HS-5 (cell line): ENCODE results near the gene SALL4.
"Not testable (repeated sequence)": the region's sequence is repeated elsewhere in the genome, so short reads cannot be mapped to it uniquely, and the experiment has no call there.

Experiments
- DNase-seq: peaks from one replicate; pipeline ENCODE4 v3.0.0-alpha.2; 2012; ENCODE audit warnings: low read depth

SALL4 gene

DNA sequence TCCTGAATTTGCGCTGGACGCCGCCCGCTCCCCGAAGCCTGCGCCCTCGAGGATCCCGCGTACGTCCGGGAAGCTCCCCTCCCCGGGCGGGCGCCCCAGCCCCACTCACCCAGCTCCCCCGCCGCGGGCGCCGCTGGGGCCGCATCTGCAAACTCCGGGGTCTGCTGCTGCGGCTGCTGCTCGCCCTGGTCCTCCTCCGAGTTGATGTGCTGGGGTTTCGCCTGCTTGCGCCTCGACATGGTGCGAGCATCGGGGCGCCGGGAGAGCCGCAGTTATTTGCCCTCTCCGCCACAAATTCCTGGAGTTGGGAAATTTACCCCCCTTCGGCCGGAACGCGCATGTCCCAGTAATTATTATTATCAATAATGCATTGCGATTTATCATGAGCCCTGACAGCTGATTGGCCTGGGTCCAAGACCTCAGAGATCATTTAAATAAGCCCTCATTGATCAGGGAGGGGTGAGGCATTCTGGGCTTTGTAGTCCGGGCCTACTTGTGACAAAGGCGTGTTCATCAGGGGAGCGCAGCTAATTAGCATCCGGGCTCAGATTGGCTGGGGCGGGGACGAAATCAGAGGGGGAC is at the start of gene SALL4:
TSS of gene SALL4 (minus strand) at position 352 of the 582 bp plus-strand sequence. CDS start at position 239, 113 bp downstream.
- no peak for DNase-seq

DNA sequence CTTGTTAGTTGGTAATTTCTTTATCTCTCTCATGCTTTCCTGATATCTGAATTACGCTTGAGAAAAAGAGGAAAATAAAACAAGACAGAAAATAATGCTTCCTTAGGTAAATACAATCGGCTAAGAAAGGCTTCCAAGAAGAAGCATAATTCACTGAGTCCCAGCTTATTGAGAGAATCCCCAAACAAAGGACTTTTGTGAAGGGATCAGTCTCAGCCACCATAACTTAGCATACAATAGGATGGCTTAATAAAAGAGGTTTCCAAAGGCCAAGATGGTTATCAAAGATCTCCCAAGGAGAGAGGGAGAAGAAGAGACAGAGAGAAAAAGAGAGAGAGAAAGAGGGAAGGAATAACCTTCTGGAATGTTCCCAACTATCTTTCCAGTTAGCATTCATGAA is 46.0 kb upstream of the SALL4 start:
- no peak for DNase-seq

GRCh38 chr20:51840865-51841264 is 38.5 kb upstream of the SALL4 start:
- no peak for DNase-seq

DNA sequence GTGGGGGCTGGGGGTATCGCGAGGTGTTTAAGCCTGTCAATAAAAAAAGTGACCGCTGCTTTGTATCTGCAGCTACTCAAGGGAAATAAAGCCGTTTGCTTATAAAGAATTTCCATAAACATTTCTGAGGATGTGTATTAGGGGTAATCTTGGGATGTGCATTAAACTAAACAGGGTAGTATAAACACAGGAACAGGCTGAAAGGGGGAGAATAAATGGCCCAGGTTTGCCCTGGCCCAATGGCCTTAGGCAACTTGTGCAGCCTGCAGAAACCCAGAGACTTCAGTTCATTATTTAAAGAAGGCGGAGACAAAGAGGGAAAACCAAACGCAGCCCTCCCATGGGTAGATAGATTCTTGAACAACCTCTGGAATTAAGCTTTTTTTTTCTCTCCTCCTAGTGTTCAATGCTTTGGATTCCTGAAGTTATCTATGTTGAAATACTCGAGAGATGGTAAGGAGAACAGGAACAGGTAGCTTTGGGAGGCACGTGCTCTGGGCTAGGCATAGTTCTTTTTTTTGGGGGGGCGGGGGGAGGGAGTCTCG is 35.6 kb upstream of the SALL4 start:
- DNase-seq: no peak

DNA sequence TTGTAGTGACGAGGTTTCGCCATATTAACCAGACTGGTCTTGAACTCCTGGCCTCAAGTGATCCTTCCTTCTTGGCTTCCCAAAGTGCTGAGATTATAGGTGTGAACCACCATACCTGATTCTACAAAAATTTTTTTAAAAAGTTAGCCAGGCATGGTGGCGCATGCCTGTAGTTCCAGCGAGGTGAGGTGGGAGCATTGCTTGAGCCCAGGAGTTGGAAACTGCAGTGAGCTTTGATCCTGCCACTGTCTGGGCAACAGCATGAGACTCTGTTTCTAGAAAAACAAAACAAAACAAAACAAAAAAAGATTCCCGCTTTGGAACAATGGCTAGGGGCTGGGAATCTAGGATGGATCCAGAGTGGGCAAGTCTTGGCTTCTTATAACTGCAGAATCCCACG is 35.1 kb upstream of the SALL4 start:
- DNase-seq: no peak

- DNase-seq: no peak
These were observed 31.0 kb upstream of the SALL4 start for GRCh38 chr20:51833326-51833725.

- DNase-seq: no peak
These were observed 30.0 kb upstream of the SALL4 start for GRCh38 chr20:51832276-51832675.

- no peak for DNase-seq
These were observed 29.5 kb upstream of the SALL4 start for GRCh38 chr20:51831866-51832265.

DNA sequence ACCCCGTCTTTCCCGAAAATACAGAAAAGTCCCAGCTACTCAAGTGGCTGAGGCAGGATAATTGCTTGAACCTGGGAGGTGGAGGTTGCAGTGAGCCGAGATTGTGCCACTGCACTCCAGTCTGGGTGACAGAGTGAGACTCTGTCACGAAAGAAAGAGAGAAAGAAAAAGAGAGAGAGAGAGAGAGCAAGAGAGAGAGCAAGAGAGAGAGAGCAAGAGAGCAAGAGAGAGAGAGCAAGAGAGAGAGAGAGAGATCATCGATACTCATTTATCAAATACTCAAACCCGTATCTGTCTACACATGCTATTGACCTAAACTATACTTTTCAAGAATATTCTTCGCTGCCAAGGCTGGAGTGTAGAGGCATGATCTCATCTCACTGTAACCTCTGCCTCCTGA is 28.2 kb upstream of the SALL4 start:
- no peak for DNase-seq

DNA sequence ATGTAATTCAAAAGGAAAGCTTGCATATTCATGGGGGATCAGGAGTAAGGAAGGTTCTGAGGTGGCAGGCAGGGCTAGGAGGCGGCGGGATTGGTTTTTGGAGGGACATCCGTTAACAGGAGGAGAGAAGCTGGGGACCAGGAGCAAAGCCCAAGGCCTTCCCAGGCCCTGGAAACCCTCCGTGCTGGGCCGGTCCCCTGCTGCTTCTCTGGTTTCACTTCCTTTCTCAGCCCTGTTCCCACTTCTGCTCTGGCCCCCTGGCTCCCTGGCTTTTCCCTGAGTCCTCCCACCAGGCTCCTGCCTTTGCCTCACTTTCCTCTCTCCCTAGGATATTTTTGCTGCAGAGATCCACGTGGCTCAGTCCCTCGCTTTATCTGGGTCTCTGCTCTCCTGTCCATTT is 26.4 kb upstream of the SALL4 start:
- DNase-seq: no peak

GRCh38 chr20:51826372-51826771 is 24.1 kb upstream of the SALL4 start:
- no peak for DNase-seq

DNA sequence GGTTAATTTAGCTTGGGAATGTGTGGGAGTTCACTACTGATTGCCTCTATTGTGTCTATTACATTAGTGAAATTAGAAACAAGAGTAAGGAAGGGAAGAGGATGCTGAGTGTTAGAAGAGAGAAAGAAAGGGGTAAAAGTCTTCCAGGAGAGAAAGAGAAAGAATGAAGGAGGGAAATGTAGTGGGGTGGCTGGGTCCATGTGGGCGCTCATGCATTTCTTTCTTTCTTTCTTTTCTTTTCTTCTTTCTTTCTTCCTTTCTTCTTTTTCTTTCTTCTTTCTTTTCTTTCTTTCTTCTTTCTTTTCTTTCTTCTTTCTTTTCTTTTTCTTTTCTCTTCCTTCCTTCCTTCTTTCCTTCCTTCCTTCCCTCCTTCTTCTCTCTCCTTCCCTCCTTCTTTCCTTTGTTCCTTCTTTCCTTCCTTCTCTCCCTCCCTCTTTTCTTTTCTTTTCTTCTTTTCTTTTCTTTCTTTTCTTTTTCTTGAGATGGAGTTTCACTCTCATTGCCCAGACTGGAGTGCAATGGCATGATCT is 16.2 kb upstream of the SALL4 start:
- DNase-seq: no peak

GRCh38 chr20:51816856-51817255 is 14.5 kb upstream of the SALL4 start:
- not testable (repeated sequence) for DNase-seq

GRCh38 chr20:51815383-51816076 is 13.2 kb upstream of the SALL4 start:
- DNase-seq: no peak

DNA sequence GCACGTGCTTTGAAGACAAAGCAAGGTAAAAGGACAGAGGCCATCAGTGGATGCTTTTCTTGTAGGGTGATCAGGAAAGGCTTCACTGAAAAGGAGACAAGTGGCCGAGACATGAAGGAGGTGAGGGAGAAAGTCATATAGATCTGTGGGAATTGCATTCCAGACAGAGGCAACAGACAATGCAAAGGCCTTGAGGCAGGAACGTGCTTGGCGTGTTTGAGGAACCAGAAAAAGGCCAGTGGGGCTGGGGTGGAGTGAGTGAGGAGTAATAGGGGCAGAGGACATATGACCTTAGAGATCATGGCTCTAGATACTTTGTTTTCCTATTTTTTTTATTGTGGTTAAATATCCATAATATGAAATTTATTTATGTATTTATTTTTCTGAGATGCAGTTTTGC is 10.5 kb upstream of the SALL4 start:
- no peak for DNase-seq

DNA sequence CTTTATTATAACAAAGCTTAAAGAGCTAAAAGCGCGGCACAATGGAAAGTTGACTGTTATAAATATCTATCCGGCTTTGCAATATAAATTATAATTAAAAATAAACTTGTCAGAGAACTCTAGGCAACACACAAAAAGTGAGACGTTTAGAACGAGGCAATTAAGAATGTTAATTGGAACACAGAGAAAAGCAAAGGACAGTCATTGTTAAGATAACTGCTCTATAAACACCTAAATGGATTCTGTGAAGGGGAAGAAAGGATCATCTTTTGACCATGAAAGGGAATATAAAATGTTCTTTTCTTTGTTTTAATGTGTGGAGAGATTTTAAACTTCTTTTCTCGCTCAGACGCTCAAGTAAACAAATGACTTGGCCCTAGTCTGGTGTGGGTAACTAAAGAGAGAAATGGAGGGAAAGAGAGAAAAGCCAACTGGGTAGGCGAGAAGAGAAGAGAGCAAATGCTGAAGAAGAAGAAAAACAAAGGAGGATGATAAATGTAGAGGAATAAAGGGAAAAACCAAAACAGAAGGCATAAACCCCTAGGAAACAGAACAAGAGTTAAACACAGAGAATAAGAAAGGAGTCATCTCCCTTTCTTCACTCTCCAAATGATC is 9.3 kb upstream of the SALL4 start:
- DNase-seq: no peak

DNA sequence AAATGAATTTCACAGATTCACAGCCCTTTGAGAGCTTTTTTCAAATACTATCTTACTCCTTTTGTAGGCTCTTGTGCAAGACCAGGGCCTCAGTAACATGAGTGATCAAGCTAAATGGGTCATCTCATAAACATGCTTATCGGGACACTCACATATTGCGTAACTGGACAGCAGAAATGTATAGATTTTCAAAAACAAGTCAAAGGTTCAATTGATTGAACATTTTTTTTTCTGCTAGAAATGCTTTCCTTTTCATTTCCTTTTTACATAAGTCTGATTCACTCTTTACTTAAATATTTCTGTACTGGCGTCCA is 8.7 kb upstream of the SALL4 start:
- peak; percentile 100 for DNase-seq

GRCh38 chr20:51810155-51811041 is 8.1 kb upstream of the SALL4 start:
- no peak for DNase-seq

DNA sequence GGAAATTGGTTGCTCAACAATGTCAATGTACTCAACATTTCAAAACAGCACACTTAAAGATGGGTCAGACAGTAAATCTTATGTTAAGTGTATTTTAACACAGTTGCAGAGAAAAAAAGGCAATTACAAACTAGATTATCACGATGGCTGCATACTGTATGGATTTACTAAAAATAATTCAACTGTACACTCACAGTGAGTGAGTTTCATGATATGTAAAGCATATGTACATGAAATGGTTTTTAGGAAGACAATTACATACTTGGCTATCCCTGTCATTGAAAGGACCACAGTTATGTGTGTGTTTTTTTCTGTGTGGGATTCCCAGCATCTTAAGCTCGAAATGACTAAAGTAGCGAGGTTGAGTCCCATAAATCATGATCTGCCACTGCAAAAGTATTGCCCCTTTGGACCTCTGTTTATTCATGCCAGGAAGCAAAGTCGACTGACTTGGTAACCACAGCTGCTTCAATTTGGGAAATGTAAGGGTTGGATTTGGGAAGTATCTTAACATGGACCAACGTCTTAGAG is 5.5 kb upstream of the SALL4 start:
- DNase-seq: peak; percentile 78

- DNase-seq: no peak
These were observed 2.4 kb upstream of the SALL4 start for GRCh38 chr20:51804754-51805153.

- DNase-seq: peak; percentile 100
These were observed 980 bp upstream of the SALL4 start for GRCh38 chr20:51803148-51803854.

- no peak for DNase-seq
These were observed 548 bp downstream of the SALL4 start for GRCh38 chr20:51801823-51802123.
